WTC11 (cell line): ENCODE results near the gene MYL11. TPM values are rescaled to one million over a fixed set of nuclear protein-coding genes. Genes with fewer than 3 reads are reported as not detected.
A peak's percentile ranks its signal among the peaks of the same experiment; 100 is the strongest.

Source experiments
- ATF1 ChIP-seq: sonication (generic); formaldehyde crosslinking; IDR thresholded peaks from 2 replicates; pipeline ENCODE4 v1.8.1; 2023; ENCODE audit warnings: mild to moderate bottlenecking, moderate library complexity, missing genetic modification reagents
- ELF4 ChIP-seq: sonication (generic); formaldehyde crosslinking; IDR thresholded peaks from 2 replicates; pipeline ENCODE4 v1.8.1; 2022; ENCODE audit warnings: low read depth, mild to moderate bottlenecking, moderate library complexity, missing genetic modification reagents
- ERG ChIP-seq: fragments of 250-450 bp; sonication (Bioruptor Pico); IDR thresholded peaks from 2 replicates; pipeline ENCODE4 v1.8.0; 2021; ENCODE audit warnings: mild to moderate bottlenecking
- ESRRA ChIP-seq: sonication (generic); formaldehyde crosslinking; IDR thresholded peaks from 2 replicates; pipeline ENCODE4 v1.8.1; 2022; ENCODE audit warnings: mild to moderate bottlenecking, missing genetic modification reagents, borderline replicate concordance
- GABPB1 ChIP-seq: sonication (generic); formaldehyde crosslinking; IDR thresholded peaks from 2 replicates; pipeline ENCODE4 v1.8.1; 2023; ENCODE audit warnings: mild to moderate bottlenecking, missing genetic modification reagents
- GRHL2 ChIP-seq: fragments of 250-450 bp; sonication (Bioruptor Pico); IDR thresholded peaks from 2 replicates; pipeline ENCODE4 v1.8.0; 2022; ENCODE audit warnings: mild to moderate bottlenecking, moderate library complexity; ENCODE audit not compliant: insufficient replicate concordance, severe bottlenecking
- HMGXB4 ChIP-seq: sonication (generic); formaldehyde crosslinking; IDR thresholded peaks from 2 replicates; pipeline ENCODE4 v1.8.1; 2023; ENCODE audit warnings: mild to moderate bottlenecking, moderate library complexity, missing genetic modification reagents
- JAZF1 ChIP-seq: fragments of 250-450 bp; sonication (Bioruptor Pico); IDR thresholded peaks from 2 replicates; pipeline ENCODE4 v1.9.0; 2021; ENCODE audit warnings: moderate library complexity, mild to moderate bottlenecking, inconsistent platforms
- KAT7 ChIP-seq: sonication (generic); formaldehyde crosslinking; IDR thresholded peaks from 2 replicates; pipeline ENCODE4 v1.8.1; 2023; ENCODE audit warnings: missing genetic modification reagents, mild to moderate bottlenecking, borderline replicate concordance
- MXD4 ChIP-seq: fragments of 250-450 bp; sonication (Bioruptor Pico); IDR thresholded peaks from 2 replicates; pipeline ENCODE4 v1.8.0; 2021; ENCODE audit warnings: mild to moderate bottlenecking, moderate library complexity, borderline replicate concordance
- NFATC4 ChIP-seq: fragments of 250-450 bp; sonication (Bioruptor Pico); IDR thresholded peaks from 2 replicates; pipeline ENCODE4 v1.9.0; 2021; ENCODE audit warnings: mild to moderate bottlenecking
- OVOL2 ChIP-seq: fragments of 250-450 bp; sonication (Bioruptor Pico); IDR thresholded peaks from 2 replicates; pipeline ENCODE4 v1.9.0; 2021; ENCODE audit warnings: mild to moderate bottlenecking, borderline replicate concordance
- RELA ChIP-seq: sonication (generic); formaldehyde crosslinking; IDR thresholded peaks from 2 replicates; pipeline ENCODE4 v1.8.1; 2022; ENCODE audit warnings: missing genetic modification reagents, mild to moderate bottlenecking, borderline replicate concordance
- SMAD3 ChIP-seq: sonication (generic); formaldehyde crosslinking; IDR thresholded peaks from 2 replicates; pipeline ENCODE4 v1.8.0; 2022; ENCODE audit warnings: missing genetic modification reagents, mild to moderate bottlenecking, borderline replicate concordance
- SMAD4 ChIP-seq: sonication (generic); formaldehyde crosslinking; IDR thresholded peaks from 2 replicates; pipeline ENCODE4 v1.8.0; 2022; ENCODE audit warnings: mild to moderate bottlenecking, missing genetic modification reagents
- SOX15 ChIP-seq: fragments of 250-450 bp; sonication (Bioruptor Pico); IDR thresholded peaks from 2 replicates; pipeline ENCODE4 v1.9.0; 2021; ENCODE audit warnings: mild to moderate bottlenecking
- TEAD4 ChIP-seq: sonication (generic); formaldehyde crosslinking; IDR thresholded peaks from 2 replicates; pipeline ENCODE4 v1.8.0; 2022; ENCODE audit warnings: mild to moderate bottlenecking, missing genetic modification reagents
- ZBTB21 ChIP-seq: sonication (generic); formaldehyde crosslinking; IDR thresholded peaks from 2 replicates; pipeline ENCODE4 v1.8.1; 2023; ENCODE audit warnings: mild to moderate bottlenecking, missing genetic modification reagents, borderline replicate concordance
- ZNF138 ChIP-seq: sonication (generic); formaldehyde crosslinking; conservative IDR thresholded peaks from 2 replicates; pipeline ENCODE4 v1.8.1; 2022; ENCODE audit warnings: mild to moderate bottlenecking, moderate library complexity, missing genetic modification reagents
- total RNA-seq: library from RNA; stranded (reverse); gene quantifications from 3 replicates; pipeline ENCODE4 v1.2.3, GENCODE V29; 2021
- TF ChIP-seq, protein P1 (sequence below): sonication (generic); formaldehyde crosslinking; IDR thresholded peaks from 2 replicates; pipeline ENCODE4 v1.8.1; 2023; ENCODE audit warnings: mild to moderate bottlenecking, missing genetic modification reagents
- TF ChIP-seq, protein P2 (sequence below): fragments of 250-450 bp; sonication (Bioruptor Pico); IDR thresholded peaks from 2 replicates; pipeline ENCODE4 v1.9.0; 2021; ENCODE audit warnings: mild to moderate bottlenecking
- TF ChIP-seq, protein P3 (sequence below): fragments of 200-600 bp; IDR thresholded peaks from 2 replicates; pipeline ENCODE4 v1.8.0; 2022; ENCODE audit warnings: antibody characterized with exemption
- TF ChIP-seq, protein P4 (sequence below): sonication (generic); formaldehyde crosslinking; IDR thresholded peaks from 2 replicates; pipeline ENCODE4 v1.8.1; 2022; ENCODE audit warnings: mild to moderate bottlenecking, moderate library complexity, missing genetic modification reagents
- TF ChIP-seq, protein P5 (sequence below): sonication (generic); formaldehyde crosslinking; IDR thresholded peaks from 2 replicates; pipeline ENCODE4 v1.8.0; 2023; ENCODE audit warnings: mild to moderate bottlenecking, missing genetic modification reagents
- TF ChIP-seq, protein P6 (sequence below): sonication (generic); formaldehyde crosslinking; IDR thresholded peaks from 2 replicates; pipeline ENCODE4 v1.8.1; 2023; ENCODE audit warnings: mild to moderate bottlenecking, missing genetic modification reagents, moderate library complexity
- TF ChIP-seq, protein P7 (sequence below): sonication (generic); formaldehyde crosslinking; IDR thresholded peaks from 2 replicates; pipeline ENCODE4 v1.8.0; 2022; ENCODE audit warnings: mild to moderate bottlenecking, missing genetic modification reagents

Gene MYL11
- total RNA-seq, 1 experiment from 2014 or later, result 1.3 TPM

DNA sequence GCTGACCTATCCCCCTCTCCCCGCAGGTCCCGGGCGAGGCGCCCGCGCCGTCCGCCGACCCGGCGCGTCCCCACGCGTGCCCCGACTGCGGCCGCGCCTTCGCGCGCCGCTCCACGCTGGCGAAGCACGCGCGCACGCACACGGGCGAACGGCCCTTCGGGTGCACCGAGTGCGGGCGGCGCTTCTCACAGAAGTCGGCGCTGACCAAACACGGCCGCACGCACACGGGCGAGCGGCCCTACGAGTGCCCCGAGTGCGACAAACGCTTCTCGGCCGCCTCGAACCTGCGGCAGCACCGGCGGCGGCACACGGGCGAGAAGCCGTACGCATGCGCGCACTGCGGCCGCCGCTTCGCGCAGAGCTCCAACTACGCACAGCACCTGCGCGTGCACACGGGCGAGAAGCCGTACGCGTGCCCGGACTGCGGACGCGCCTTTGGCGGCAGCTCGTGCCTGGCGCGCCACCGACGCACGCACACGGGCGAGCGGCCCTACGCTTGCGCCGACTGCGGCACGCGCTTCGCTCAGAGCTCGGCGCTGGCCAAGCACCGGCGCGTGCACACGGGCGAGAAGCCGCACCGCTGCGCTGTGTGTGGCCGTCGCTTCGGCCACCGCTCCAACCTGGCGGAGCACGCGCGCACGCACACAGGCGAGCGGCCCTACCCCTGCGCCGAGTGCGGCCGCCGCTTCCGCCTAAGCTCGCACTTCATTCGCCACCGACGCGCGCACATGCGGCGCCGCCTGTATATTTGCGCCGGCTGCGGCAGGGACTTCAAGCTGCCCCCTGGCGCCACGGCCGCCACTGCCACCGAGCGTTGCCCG is 43.1 kb downstream of the MYL11 start (continued):
- TF ChIP-seq, protein P1, sequence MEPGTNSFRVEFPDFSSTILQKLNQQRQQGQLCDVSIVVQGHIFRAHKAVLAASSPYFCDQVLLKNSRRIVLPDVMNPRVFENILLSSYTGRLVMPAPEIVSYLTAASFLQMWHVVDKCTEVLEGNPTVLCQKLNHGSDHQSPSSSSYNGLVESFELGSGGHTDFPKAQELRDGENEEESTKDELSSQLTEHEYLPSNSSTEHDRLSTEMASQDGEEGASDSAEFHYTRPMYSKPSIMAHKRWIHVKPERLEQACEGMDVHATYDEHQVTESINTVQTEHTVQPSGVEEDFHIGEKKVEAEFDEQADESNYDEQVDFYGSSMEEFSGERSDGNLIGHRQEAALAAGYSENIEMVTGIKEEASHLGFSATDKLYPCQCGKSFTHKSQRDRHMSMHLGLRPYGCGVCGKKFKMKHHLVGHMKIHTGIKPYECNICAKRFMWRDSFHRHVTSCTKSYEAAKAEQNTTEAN (CRISPR knock-in tag), result peak; percentile 99
- TF ChIP-seq ATF1 (CRISPR knock-in tag), result peak; percentile 22; the same call in 1 of the 2 replicates
- peak; percentile 88 for TF ChIP-seq ELF4
- TF ChIP-seq ZBTB21, result 0 out of 2 replicates have a peak, but pooled peaks have one; percentile 95
- TF ChIP-seq, protein P2, sequence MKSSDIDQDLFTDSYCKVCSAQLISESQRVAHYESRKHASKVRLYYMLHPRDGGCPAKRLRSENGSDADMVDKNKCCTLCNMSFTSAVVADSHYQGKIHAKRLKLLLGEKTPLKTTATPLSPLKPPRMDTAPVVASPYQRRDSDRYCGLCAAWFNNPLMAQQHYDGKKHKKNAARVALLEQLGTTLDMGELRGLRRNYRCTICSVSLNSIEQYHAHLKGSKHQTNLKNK (CRISPR knock-in tag), result no peak
- TF ChIP-seq SMAD3 (CRISPR knock-in tag), result no peak; the same call in 1 of the 2 replicates
- peak; percentile 86; the same call in 1 of the 2 replicates for TF ChIP-seq ESRRA
- no peak for TF ChIP-seq SOX15 (CRISPR knock-in tag)
- TF ChIP-seq, protein P3, sequence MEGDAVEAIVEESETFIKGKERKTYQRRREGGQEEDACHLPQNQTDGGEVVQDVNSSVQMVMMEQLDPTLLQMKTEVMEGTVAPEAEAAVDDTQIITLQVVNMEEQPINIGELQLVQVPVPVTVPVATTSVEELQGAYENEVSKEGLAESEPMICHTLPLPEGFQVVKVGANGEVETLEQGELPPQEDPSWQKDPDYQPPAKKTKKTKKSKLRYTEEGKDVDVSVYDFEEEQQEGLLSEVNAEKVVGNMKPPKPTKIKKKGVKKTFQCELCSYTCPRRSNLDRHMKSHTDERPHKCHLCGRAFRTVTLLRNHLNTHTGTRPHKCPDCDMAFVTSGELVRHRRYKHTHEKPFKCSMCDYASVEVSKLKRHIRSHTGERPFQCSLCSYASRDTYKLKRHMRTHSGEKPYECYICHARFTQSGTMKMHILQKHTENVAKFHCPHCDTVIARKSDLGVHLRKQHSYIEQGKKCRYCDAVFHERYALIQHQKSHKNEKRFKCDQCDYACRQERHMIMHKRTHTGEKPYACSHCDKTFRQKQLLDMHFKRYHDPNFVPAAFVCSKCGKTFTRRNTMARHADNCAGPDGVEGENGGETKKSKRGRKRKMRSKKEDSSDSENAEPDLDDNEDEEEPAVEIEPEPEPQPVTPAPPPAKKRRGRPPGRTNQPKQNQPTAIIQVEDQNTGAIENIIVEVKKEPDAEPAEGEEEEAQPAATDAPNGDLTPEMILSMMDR, result no peak
- no peak for TF ChIP-seq OVOL2 (CRISPR knock-in tag)
- no peak; the same call in 1 of the 2 replicates for TF ChIP-seq TEAD4
- TF ChIP-seq HMGXB4 (CRISPR knock-in tag), result peak; percentile 96
- TF ChIP-seq NFATC4 (CRISPR knock-in tag), result peak; percentile 60; the same call in 1 of the 2 replicates
- TF ChIP-seq, protein P4, sequence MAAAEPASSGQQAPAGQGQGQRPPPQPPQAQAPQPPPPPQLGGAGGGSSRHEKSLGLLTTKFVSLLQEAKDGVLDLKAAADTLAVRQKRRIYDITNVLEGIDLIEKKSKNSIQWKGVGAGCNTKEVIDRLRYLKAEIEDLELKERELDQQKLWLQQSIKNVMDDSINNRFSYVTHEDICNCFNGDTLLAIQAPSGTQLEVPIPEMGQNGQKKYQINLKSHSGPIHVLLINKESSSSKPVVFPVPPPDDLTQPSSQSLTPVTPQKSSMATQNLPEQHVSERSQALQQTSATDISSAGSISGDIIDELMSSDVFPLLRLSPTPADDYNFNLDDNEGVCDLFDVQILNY (CRISPR knock-in tag), result peak; percentile 97
- peak; percentile 98 for TF ChIP-seq ZNF138 (CRISPR knock-in tag)
- TF ChIP-seq, protein P5, sequence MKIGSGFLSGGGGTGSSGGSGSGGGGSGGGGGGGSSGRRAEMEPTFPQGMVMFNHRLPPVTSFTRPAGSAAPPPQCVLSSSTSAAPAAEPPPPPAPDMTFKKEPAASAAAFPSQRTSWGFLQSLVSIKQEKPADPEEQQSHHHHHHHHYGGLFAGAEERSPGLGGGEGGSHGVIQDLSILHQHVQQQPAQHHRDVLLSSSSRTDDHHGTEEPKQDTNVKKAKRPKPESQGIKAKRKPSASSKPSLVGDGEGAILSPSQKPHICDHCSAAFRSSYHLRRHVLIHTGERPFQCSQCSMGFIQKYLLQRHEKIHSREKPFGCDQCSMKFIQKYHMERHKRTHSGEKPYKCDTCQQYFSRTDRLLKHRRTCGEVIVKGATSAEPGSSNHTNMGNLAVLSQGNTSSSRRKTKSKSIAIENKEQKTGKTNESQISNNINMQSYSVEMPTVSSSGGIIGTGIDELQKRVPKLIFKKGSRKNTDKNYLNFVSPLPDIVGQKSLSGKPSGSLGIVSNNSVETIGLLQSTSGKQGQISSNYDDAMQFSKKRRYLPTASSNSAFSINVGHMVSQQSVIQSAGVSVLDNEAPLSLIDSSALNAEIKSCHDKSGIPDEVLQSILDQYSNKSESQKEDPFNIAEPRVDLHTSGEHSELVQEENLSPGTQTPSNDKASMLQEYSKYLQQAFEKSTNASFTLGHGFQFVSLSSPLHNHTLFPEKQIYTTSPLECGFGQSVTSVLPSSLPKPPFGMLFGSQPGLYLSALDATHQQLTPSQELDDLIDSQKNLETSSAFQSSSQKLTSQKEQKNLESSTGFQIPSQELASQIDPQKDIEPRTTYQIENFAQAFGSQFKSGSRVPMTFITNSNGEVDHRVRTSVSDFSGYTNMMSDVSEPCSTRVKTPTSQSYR, result no peak
- no peak for TF ChIP-seq MXD4 (CRISPR knock-in tag)
- no peak for TF ChIP-seq ERG (CRISPR knock-in tag)
- TF ChIP-seq, protein P6, sequence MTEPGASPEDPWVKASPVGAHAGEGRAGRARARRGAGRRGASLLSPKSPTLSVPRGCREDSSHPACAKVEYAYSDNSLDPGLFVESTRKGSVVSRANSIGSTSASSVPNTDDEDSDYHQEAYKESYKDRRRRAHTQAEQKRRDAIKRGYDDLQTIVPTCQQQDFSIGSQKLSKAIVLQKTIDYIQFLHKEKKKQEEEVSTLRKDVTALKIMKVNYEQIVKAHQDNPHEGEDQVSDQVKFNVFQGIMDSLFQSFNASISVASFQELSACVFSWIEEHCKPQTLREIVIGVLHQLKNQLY (CRISPR knock-in tag), result peak; percentile 84
- TF ChIP-seq KAT7 (CRISPR knock-in tag), result peak; percentile 7; the same call in 1 of the 2 replicates
- TF ChIP-seq GRHL2 (CRISPR knock-in tag), result no peak
- TF ChIP-seq GABPB1 (CRISPR knock-in tag), result no peak
- TF ChIP-seq, protein P7, sequence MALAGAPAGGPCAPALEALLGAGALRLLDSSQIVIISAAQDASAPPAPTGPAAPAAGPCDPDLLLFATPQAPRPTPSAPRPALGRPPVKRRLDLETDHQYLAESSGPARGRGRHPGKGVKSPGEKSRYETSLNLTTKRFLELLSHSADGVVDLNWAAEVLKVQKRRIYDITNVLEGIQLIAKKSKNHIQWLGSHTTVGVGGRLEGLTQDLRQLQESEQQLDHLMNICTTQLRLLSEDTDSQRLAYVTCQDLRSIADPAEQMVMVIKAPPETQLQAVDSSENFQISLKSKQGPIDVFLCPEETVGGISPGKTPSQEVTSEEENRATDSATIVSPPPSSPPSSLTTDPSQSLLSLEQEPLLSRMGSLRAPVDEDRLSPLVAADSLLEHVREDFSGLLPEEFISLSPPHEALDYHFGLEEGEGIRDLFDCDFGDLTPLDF (CRISPR knock-in tag), result peak; percentile 79; the same call in 1 of the 2 replicates
- TF ChIP-seq JAZF1 (CRISPR knock-in tag), result no peak
- 0 out of 2 replicates have a peak, but pooled peaks have one; percentile 37 for TF ChIP-seq SMAD4
- peak; percentile 98 for TF ChIP-seq RELA (CRISPR knock-in tag)
